Measurements from ENCODE around the gene MATCAP1.

DNA sequence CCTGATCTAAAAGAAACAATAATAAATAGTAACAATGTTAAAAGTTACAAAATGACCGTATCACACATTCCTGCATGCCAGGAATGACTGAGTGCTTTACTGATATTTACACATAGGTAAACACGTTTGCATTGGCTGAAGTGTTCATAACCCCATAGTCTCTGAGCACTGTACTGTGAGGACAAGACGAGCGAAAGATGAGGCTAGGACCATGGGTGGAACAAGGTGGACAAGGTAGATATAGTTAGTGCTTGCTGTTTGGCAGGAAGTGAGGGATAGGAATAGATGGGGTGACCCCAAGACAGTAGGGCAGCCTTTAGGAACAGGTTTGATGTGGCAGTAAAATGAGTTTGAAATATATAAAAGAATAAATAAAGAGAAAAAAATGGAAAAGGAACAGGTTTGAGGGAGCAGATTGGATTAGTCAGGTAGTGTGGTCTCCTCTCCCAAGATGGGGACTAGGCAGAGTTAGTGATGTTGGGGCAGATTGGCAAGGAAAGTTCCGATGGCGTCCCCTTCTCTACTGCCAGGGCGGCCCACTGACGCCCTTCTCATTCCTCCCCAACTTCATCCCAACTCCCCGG lies 7.7 kb upstream of the MATCAP1 start:
- TF ChIP-seq, protein P1, sequence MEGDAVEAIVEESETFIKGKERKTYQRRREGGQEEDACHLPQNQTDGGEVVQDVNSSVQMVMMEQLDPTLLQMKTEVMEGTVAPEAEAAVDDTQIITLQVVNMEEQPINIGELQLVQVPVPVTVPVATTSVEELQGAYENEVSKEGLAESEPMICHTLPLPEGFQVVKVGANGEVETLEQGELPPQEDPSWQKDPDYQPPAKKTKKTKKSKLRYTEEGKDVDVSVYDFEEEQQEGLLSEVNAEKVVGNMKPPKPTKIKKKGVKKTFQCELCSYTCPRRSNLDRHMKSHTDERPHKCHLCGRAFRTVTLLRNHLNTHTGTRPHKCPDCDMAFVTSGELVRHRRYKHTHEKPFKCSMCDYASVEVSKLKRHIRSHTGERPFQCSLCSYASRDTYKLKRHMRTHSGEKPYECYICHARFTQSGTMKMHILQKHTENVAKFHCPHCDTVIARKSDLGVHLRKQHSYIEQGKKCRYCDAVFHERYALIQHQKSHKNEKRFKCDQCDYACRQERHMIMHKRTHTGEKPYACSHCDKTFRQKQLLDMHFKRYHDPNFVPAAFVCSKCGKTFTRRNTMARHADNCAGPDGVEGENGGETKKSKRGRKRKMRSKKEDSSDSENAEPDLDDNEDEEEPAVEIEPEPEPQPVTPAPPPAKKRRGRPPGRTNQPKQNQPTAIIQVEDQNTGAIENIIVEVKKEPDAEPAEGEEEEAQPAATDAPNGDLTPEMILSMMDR (IDR thresholded peaks at IDR 0.05) = no peak
- TF ChIP-seq SMAD4 (CRISPR knock-in tag; IDR thresholded peaks at IDR 0.05) = no peak
- TF ChIP-seq, protein P2, sequence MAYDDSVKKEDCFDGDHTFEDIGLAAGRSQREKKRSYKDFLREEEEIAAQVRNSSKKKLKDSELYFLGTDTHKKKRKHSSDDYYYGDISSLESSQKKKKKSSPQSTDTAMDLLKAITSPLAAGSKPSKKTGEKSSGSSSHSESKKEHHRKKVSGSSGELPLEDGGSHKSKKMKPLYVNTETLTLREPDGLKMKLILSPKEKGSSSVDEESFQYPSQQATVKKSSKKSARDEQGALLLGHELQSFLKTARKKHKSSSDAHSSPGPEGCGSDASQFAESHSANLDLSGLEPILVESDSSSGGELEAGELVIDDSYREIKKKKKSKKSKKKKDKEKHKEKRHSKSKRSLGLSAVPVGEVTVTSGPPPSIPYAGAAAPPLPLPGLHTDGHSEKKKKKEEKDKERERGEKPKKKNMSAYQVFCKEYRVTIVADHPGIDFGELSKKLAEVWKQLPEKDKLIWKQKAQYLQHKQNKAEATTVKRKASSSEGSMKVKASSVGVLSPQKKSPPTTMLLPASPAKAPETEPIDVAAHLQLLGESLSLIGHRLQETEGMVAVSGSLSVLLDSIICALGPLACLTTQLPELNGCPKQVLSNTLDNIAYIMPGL (CRISPR knock-in tag; IDR thresholded peaks at IDR 0.05) = no peak
- TF ChIP-seq TEAD4 (CRISPR knock-in tag; IDR thresholded peaks at IDR 0.05) = no peak
- TF ChIP-seq ZNF138 (CRISPR knock-in tag; conservative IDR thresholded peaks at IDR 0.05) = no peak
- TF ChIP-seq, protein P3, sequence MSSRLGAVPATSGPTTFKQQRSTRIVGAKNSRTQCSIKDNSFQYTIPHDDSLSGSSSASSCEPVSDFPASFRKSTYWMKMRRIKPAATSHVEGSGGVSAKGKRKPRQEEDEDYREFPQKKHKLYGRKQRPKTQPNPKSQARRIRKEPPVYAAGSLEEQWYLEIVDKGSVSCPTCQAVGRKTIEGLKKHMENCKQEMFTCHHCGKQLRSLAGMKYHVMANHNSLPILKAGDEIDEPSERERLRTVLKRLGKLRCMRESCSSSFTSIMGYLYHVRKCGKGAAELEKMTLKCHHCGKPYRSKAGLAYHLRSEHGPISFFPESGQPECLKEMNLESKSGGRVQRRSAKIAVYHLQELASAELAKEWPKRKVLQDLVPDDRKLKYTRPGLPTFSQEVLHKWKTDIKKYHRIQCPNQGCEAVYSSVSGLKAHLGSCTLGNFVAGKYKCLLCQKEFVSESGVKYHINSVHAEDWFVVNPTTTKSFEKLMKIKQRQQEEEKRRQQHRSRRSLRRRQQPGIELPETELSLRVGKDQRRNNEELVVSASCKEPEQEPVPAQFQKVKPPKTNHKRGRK (CRISPR knock-in tag; IDR thresholded peaks at IDR 0.05; ENCODE audit: borderline replicate concordance) = no peak
- TF ChIP-seq JUN (CRISPR knock-in tag; IDR thresholded peaks at IDR 0.05) = no peak
- TF ChIP-seq ESRRA (CRISPR knock-in tag; IDR thresholded peaks at IDR 0.05; ENCODE audit: borderline replicate concordance) = no peak

Measured in WTC11 (cell line).